Activated CD4-positive, alpha-beta T cell treated with anti-CD3 and anti-CD28 coated beads, Interleukin-2, Interleukin-4, amounts not matched to agents 100 ng/mL and 50 ng/mL, durations not matched to agents 16 hours and 8 hours (primary cell): ENCODE data around the gene GSTA4.
A peak's percentile ranks its signal among the peaks of the same experiment; 100 is the strongest.
"Not testable (repeated sequence)": the region's sequence is repeated elsewhere in the genome, so short reads cannot be mapped to it uniquely, and the experiment has no call there.

ENCODE experiments used
- DNase-seq: peaks from one replicate; pipeline ENCODE4 v3.0.0-alpha.2; 2020; ENCODE audit warnings: low spot score

Gene GSTA4

GRCh38 chr6:53014063-53014462 lies 19.0 kb upstream of the GSTA4 start:
- no peak for DNase-seq

GRCh38 chr6:53011979-53012378 lies 16.9 kb upstream of the GSTA4 start:
- DNase-seq, result no peak

GRCh38 chr6:53010504-53010903 lies 15.4 kb upstream of the GSTA4 start:
- DNase-seq, result no peak

GRCh38 chr6:53009511-53009910 lies 14.4 kb upstream of the GSTA4 start:
- no peak for DNase-seq

- DNase-seq, result no peak
Measured at GRCh38 chr6:53009056-53009455, 14.0 kb upstream of the GSTA4 start.

- DNase-seq, result not testable (repeated sequence)
Measured at GRCh38 chr6:53008192-53008687, 13.2 kb upstream of the GSTA4 start.

GRCh38 chr6:53005663-53006250 lies 10.7 kb upstream of the GSTA4 start:
- DNase-seq, result no peak

- no peak for DNase-seq
Measured at GRCh38 chr6:52999456-52999855, 4.4 kb upstream of the GSTA4 start.

- no peak for DNase-seq
Measured at GRCh38 chr6:52998603-52999002, 3.5 kb upstream of the GSTA4 start.

- no peak for DNase-seq
Measured at GRCh38 chr6:52995913-52996645, 995 bp upstream of the GSTA4 start.

GRCh38 chr6:52994839-52995088 lies 320 bp downstream of the GSTA4 start:
- no peak for DNase-seq

- no peak for DNase-seq
Measured at GRCh38 chr6:52994031-52994838, 849 bp downstream of the GSTA4 start.

- DNase-seq, result no peak
Measured at GRCh38 chr6:52992980-52993920, 1.8 kb downstream of the GSTA4 start.

- DNase-seq, result no peak
Measured at GRCh38 chr6:52990342-52990741, 4.7 kb downstream of the GSTA4 start.

GRCh38 chr6:52985228-52985627 lies 9.9 kb downstream of the GSTA4 start:
- DNase-seq, result no peak

GRCh38 chr6:52984247-52984646 lies 10.8 kb downstream of the GSTA4 start:
- DNase-seq, result peak; percentile 83

- DNase-seq, result no peak
Measured at GRCh38 chr6:52983159-52983848, 11.8 kb downstream of the GSTA4 start.

GRCh38 chr6:52982680-52983079 lies 12.4 kb downstream of the GSTA4 start:
- no peak for DNase-seq

GRCh38 chr6:52981222-52981900 lies 13.7 kb downstream of the GSTA4 start:
- DNase-seq, result no peak

- DNase-seq, result no peak
Measured at GRCh38 chr6:52976591-52977035, 18.5 kb downstream of the GSTA4 start.

GRCh38 chr6:52976149-52976548 lies 18.9 kb downstream of the GSTA4 start:
- DNase-seq, result no peak
